Sigmoid colon (tissue), 4 donors: Measurements from ENCODE around the gene SPI1.

Source experiments
- CTCF ChIP-seq, 4 experiments: fragments of 450-650 bp in 3 of 4; fragments of 200-600 bp in 1 of 4; IDR thresholded peaks; one replicate each; pipeline ENCODE4 v1.5.1; 2016 to 2019; ENCODE audit warnings: antibody characterized with exemption in 4 of 4, mild to moderate bottlenecking in 3 of 4, moderate library complexity in 2 of 4
- POLR2A ChIP-seq, 2 donors: fragments of 450-650 bp; IDR thresholded peaks; one replicate each; pipeline ENCODE4 v1.6.1; 2016; ENCODE audit warnings: antibody characterized with exemption in 2 of 2, mild to moderate bottlenecking in 2 of 2, moderate library complexity in 2 of 2
- POLR2AphosphoS5 ChIP-seq, 4 donors: sonication (generic); formaldehyde crosslinking; IDR thresholded peaks; one replicate each; pipeline ENCODE4 v1.6.1; 2017; ENCODE audit warnings: antibody characterized with exemption in 4 of 4

- TF ChIP-seq POLR2AphosphoS5 (IDR thresholded peaks at IDR 0.05) = no peak
- TF ChIP-seq CTCF (IDR thresholded peaks at IDR 0.05) = no peak
- no peak for TF ChIP-seq POLR2A (IDR thresholded peaks at IDR 0.05)
These were observed 28.0 kb downstream of the SPI1 start for GRCh38 chr11:47350315-47350714.
